Kidney epithelial cell (primary cell): ENCODE results near the gene NTMT2. TPM values are rescaled to one million over a fixed set of nuclear protein-coding genes. Genes with fewer than 3 reads are reported as not detected.

Experiments used
- DNase-seq: peaks from one replicate; pipeline ENCODE4 v3.0.0-alpha.2; 2010; ENCODE audit warnings: low read depth
- H3K27me3 ChIP-seq: 2 replicates; pipeline ENCODE4 v1.6.0; 2011; ENCODE audit warnings: low read length; ENCODE audit not compliant: control insufficient read depth, insufficient read depth
- H3K36me3 ChIP-seq: 2 replicates; pipeline ENCODE4 v1.5.1; 2011; ENCODE audit warnings: low read length; ENCODE audit not compliant: control insufficient read depth, insufficient read depth
- H3K4me3 ChIP-seq: 2 replicates; pipeline ENCODE4 v1.5.1; 2011; ENCODE audit warnings: low read depth, mild to moderate bottlenecking, control low read depth, low read length
- CTCF ChIP-seq: IDR thresholded peaks from 2 replicates; pipeline ENCODE4 v1.5.1; 2011; ENCODE audit warnings: mild to moderate bottlenecking, moderate library complexity, low read length, control low read depth, inconsistent platforms; ENCODE audit not compliant: insufficient read depth, poor library complexity, severe bottlenecking
- total RNA-seq: library from RNA; depleted of rRNA; stranded (reverse); fragments of >200 nt; gene quantifications from 2 replicates; pipeline ENCODE4 v1.2.3, GENCODE V29; 2015

NTMT2 gene
- total RNA-seq, 1 donor from 2014 or later: not detected

- no peaks in the 10 kb centered on the region for H3K36me3 ChIP-seq
- TF ChIP-seq CTCF: no peak
- H3K27me3 ChIP-seq: no peaks in the 10 kb centered on the region
- no peak overlapping the region for H3K4me3 ChIP-seq
- DNase-seq: no peak
Measured at GRCh38 chr1:170175484-170175883, 29.7 kb downstream of the NTMT2 start.

- H3K36me3 ChIP-seq: no peaks in the 10 kb centered on the region
- no peaks in the 10 kb centered on the region for H3K27me3 ChIP-seq
- no peak for DNase-seq
- no peak for TF ChIP-seq CTCF
- H3K4me3 ChIP-seq: no peak overlapping the region
Measured at GRCh38 chr1:170176772-170177171, 31.0 kb downstream of the NTMT2 start.

GRCh38 chr1:170182442-170182841, 36.7 kb downstream of the NTMT2 start:
- TF ChIP-seq CTCF: no peak
- no peak overlapping the region for H3K4me3 ChIP-seq
- no peak for DNase-seq
- H3K27me3 ChIP-seq: no peaks in the 10 kb centered on the region
- no peaks in the 10 kb centered on the region for H3K36me3 ChIP-seq

GRCh38 chr1:170192546-170192945, 46.8 kb downstream of the NTMT2 start:
- DNase-seq: no peak
- H3K36me3 ChIP-seq: no peaks in the 10 kb centered on the region
- H3K4me3 ChIP-seq: no peak overlapping the region
- no peaks in the 10 kb centered on the region for H3K27me3 ChIP-seq
- TF ChIP-seq CTCF: no peak

- DNase-seq: no peak
- no peaks in the 10 kb centered on the region for H3K36me3 ChIP-seq
- no peak for TF ChIP-seq CTCF
- no peaks in the 10 kb centered on the region for H3K27me3 ChIP-seq
- no peak overlapping the region for H3K4me3 ChIP-seq
Measured at GRCh38 chr1:170194451-170194850, 48.7 kb downstream of the NTMT2 start.

- Histone ChIP-seq H3K36me3 (no peaks in the 10 kb centered on the region), H3K4me3 (no peak overlapping the region), H3K27me3 (no peaks in the 10 kb centered on the region)
- TF ChIP-seq CTCF: no peak
- no peak for DNase-seq
Measured at GRCh38 chr1:170196490-170197236, 50.9 kb downstream of the NTMT2 start.
